HG02623 (cell line): ENCODE results near the gene FAM3C.

Source experiments
- ATAC-seq: cut with Tn5 transposase; IDR thresholded peaks from one replicate; pipeline ENCODE4 v1.9.1; 2021; ENCODE audit warnings: moderate library complexity; ENCODE audit not compliant: unreplicated experiment

The FAM3C gene

GRCh38 chr7:121411597-121411979 is 15.5 kb upstream of the FAM3C start:
- no peak for ATAC-seq

DNA sequence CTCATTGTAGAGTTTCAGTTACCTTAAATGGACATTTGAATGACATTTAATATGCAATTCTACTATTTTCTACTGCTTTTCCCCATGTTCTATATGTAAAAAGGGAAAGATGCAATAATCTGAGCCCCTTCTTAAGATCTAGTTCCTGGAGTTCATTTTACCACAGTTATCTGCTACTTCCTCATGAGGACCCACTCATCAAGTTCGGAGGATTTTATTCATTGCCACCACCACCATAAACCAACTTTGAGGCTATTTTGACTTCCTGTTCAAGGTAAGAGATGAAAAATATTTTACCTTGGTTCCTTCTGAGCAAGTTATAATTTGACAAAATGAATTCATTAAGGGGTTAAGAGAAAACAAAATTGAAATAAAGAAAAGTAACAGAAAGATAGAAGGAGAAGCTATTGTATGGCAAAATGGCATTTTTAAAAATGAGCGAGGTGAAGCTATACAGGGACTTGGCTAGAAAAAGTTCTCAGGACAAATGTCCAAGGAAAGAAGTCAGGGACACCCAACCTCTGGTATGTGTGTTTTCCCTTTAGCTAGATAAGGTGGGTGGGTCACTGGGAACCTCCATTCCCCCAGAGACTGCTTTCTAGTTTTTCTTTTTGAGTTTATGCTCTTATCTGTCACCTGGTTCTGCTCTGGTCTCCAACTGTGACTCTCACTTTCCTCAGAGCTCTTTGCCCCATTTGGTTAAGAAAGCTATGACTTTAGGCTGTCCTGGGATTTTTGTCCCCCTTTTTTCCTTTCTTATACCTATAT is 14.9 kb upstream of the FAM3C start:
- ATAC-seq: no peak

- no peak for ATAC-seq
Measured at GRCh38 chr7:121406944-121407343, 10.8 kb upstream of the FAM3C start.

GRCh38 chr7:121406461-121406860 is 10.4 kb upstream of the FAM3C start:
- no peak for ATAC-seq

- no peak for ATAC-seq
Measured at GRCh38 chr7:121404348-121404747, 8.2 kb upstream of the FAM3C start.

DNA sequence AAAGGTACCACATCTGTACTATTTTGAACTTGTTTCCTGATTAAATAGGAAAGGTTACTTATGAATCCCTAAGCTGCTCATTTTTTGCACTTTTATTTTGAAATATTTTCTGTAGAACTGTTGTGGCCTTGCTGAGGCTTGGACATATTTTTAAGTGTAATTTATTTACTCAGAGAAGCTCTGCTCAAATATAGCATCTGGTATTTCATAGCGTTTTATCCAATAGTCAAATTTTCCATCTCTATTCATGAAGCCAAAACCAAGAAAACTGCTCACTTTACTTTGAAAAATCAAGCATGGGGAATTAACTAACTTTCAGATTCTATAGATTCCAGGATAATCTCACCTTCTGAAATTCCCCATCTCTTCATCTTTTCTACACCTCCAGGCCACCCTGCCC is 6.6 kb upstream of the FAM3C start:
- ATAC-seq: no peak

DNA sequence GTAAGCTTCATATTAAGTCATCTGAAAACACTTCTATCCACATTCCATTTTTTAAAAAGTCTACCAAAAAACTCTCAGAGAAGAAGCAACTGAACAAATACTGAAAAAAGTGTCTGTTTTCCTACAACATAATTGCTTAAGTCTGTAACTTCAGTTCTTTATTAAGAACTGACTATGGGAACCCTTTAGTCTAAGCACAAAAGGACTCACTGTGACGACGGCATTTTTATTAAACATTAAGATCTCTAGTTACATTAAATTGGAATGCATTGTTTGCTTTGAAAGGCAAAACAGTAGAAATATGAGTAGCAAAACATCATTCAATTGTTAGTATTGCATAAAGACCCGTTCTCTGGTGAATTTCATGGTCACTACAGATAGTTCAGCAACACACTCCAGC is 5.8 kb upstream of the FAM3C start:
- no peak for ATAC-seq

- ATAC-seq: no peak
Measured at GRCh38 chr7:121398246-121398645, 2.1 kb upstream of the FAM3C start.

GRCh38 chr7:121397822-121398221 is 1.7 kb upstream of the FAM3C start:
- no peak for ATAC-seq

DNA sequence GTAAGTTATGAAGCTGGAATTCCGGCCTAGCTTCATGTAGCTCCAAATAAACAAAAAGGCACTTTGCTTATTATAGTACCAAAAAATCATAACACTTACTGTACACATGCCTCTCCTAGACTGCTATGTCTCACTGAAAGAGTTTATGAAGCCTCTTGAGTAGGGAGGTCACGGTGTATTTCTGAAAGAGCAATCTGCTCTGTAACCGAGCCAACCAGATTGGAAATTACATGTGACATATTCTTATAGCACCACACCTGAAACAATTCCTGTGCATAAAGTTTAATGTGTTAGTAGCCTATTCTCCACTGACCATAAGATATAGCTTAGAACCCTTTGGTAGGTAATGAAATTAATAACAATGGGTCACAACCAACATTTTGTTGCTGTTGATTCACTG is 1.3 kb upstream of the FAM3C start:
- ATAC-seq: no peak

DNA sequence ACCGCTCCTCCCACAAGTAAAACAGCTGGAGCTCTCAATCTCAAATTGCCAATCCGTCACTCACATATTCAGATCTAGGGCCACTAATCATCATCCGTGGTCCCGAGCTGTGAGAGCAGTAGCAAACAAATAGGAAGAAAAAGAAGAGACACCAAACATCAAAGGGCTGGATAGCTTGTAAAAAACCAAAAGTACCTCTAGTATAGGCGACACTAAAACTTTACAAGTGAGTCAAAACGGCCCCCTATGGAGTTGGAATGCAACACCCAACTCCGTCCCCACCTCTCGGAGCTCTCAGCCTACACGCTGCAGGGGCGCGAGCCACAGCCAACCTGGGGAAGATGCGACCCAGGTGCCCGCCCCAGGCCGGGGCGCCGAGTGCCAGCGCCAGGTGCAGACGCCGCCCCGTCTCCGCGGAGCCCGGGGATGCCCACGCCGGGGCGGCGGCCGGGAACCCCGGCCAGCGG is 581 bp downstream of the FAM3C start:
- ATAC-seq: peak; percentile 33

DNA sequence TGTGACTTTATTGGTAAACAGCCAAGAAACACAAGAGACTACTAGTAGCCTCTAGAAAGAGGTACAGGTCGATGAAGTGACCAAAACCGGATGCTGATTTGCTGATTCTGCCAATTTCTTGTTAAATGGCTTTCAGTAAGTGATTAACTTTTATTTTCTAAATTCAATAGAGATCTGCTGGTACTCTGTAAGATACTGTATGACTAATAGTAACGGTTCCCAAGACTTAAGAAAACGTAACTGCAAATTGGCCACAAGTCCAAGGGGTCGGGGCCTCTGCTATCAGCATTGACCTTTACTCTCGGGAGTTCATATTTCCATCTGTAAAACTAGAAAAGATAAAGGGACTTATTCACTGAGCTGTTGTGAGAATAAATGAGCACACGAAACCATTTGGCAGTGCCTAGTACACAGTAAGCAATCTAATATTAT is 1.4 kb downstream of the FAM3C start:
- ATAC-seq: no peak

GRCh38 chr7:121393005-121393366 is 3.1 kb downstream of the FAM3C start:
- ATAC-seq: no peak

GRCh38 chr7:121392277-121393004 is 3.7 kb downstream of the FAM3C start:
- no peak for ATAC-seq

DNA sequence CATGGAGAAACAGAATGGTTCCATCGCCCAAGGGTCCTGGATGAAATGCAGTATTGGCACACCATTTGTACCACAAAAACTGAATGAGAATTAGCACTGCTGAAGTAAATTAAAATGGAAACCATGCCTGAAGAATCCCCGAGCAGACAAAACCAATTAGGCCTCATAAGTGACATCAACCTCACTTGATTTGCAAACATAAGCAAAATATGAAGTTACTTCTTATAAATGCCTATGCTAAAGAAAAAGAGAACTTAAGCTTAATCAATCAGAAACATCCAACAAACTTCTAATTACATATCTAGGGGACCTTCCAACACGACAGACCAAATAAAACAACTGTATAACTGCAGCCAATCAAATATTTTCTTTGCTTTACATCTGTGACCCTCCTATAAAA is 4.4 kb downstream of the FAM3C start:
- ATAC-seq: no peak

DNA sequence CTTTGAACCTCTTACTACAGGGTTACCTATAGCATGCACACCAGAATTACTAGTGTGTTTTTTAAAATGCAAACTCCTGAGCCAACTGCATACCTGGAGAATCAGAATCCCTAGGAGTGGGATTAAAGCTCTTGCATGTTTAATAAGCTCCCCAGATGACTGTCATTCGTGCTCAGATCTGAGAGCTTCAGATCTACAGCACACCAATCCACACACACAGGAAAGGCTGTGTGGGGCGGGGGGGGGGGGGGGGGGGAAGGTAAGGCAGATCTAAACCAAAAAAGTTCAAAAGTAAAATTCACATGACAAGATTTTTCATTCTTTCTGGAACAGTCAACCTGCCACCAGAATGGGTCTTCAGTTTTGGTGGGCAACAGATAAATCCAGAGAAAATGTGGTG is 5.5 kb downstream of the FAM3C start:
- ATAC-seq: no peak

DNA sequence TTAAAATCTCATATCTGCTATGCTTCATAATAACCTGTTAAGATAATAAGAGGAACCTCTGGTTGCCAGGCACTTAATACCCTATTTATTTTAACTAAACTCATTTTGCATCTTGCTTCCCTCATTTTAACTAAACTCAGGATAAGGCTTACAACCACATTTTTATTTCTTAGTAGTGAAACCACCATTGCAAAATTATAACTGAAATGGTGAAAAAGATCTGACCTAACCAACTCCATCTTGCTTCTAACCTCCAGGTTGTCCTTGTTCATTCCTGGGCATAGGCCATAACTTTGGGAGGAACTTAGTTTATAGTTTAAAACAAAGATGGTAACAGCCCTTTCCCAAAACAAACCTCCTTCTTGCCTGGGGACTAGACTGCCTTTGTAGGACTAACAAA is 6.0 kb downstream of the FAM3C start:
- ATAC-seq: no peak

- no peak for ATAC-seq
Measured at GRCh38 chr7:121388950-121389349, 7.2 kb downstream of the FAM3C start.

- ATAC-seq: peak; percentile 96
Measured at GRCh38 chr7:121385800-121386179, 10.3 kb downstream of the FAM3C start.

GRCh38 chr7:121385056-121385799 is 10.9 kb downstream of the FAM3C start:
- no peak for ATAC-seq

DNA sequence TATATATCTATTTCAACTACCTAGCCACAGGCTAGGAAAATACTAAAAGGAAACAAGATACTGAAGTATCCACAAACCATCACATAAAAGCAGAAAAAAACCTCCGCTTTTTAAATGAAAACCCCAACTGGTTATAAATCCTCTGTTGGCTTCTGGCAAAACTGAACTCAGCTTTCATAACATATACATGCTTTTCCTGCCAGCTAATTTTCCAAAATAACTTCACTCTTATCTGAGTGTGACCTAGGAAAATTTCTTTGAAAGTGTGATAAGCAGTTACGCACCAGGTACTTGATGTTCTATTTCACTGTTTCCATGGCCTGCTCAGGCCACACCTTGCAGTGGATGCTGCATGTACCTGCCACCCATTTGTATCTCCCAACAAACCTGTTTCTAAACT is 11.8 kb downstream of the FAM3C start:
- no peak for ATAC-seq
